Kidney (tissue), 14 donors: ENCODE data around the gene FLRT2. TPM values are rescaled to one million over a fixed set of nuclear protein-coding genes. Genes with fewer than 3 reads are reported as not detected.

Source experiments
- DNase-seq, 5 donors: peaks; one replicate each; pipeline ENCODE4 v3.0.0-alpha.2; 2013 to 2020
- FAIRE-seq: peaks from 2 replicates; lab custom pipeline; 2012; peaks lifted over from hg19 to GRCh38; lab: Jason Lieb, UNC
- H3K27ac ChIP-seq, 2 donors: one replicate each; pipeline ENCODE4 v1.7.0; 2013; ENCODE audit warnings: low read depth in 2 of 2, low read length in 2 of 2, inconsistent platforms in 1 of 2
- H3K27me3 ChIP-seq: one replicate; pipeline ENCODE4 v1.7.1; 2013; ENCODE audit warnings: low read length, inconsistent platforms; ENCODE audit not compliant: control insufficient read depth, insufficient read depth
- H3K36me3 ChIP-seq, 3 donors: one replicate each; pipeline versions ENCODE4 v1.7.0 to v1.7.1; 2013; ENCODE audit warnings: low read length in 3 of 3, control low read depth in 1 of 3, inconsistent platforms in 1 of 3; ENCODE audit not compliant: insufficient read depth in 3 of 3, control insufficient read depth in 2 of 3
- H3K4me1 ChIP-seq, 3 donors: one replicate each; pipeline versions ENCODE4 v1.7.0 to v1.7.1; 2013; ENCODE audit warnings: low read length in 3 of 3, inconsistent platforms in 1 of 3, low read depth in 1 of 3; ENCODE audit not compliant: control insufficient read depth in 2 of 3, insufficient read depth in 2 of 3
- H3K4me3 ChIP-seq, 3 donors: one replicate each; pipeline versions ENCODE4 v1.7.0 to v1.8.1; 2013; ENCODE audit warnings: low read length in 3 of 3, control low read depth in 1 of 3, inconsistent platforms in 1 of 3
- H3K9ac ChIP-seq, 3 donors: one replicate each; pipeline versions ENCODE4 v1.7.0 to v1.7.1; 2013; ENCODE audit warnings: low read length in 3 of 3, control low read depth in 1 of 3, inconsistent platforms in 1 of 3
- H3K9me3 ChIP-seq, 3 donors: one replicate each; pipeline versions ENCODE4 v1.7.0 to v1.7.1; 2013; ENCODE audit warnings: low read length in 3 of 3, control low read depth in 1 of 3, inconsistent platforms in 1 of 3; ENCODE audit not compliant: control insufficient read depth in 2 of 3, insufficient read depth in 1 of 3
- CTCF ChIP-seq: IDR thresholded peaks from 3 replicates; pipeline ENCODE4 v1.5.1; 2012; ENCODE audit warnings: mild to moderate bottlenecking, moderate library complexity, borderline replicate concordance; ENCODE audit not compliant: insufficient read depth; ENCODE audit errors: extremely low read depth
- intact Hi-C: fragments of 100-400 bp; cut with DNase I; formaldehyde crosslinking; loops from one replicate; pipeline ENCODE4 v1.11.1; 2022
- polyA plus RNA-seq: library from polyadenylated mRNA; stranded (reverse); fragments of 350-450 nt; fragmentation: Illumina TruSeq; extraction: RNeasy Lipid Tissue Mini Kit (QIAGEN cat#74804); gene quantifications from one replicate; pipeline ENCODE4 v1.2.3, GENCODE V29; 2014; ENCODE audit warnings: low read depth, low replicate concordance; ENCODE audit not compliant: insufficient read depth
- total RNA-seq: library from RNA; stranded (reverse); fragmentation: NEBNext Ultra II Directional; extraction: Animal tissue kit (Norgen Biotek cat#: 25700); gene quantifications from one replicate; pipeline ENCODE4 v1.2.1, GENCODE V29; 2021
- donor health status: control.
- donor health status: control.
- donor health status: control.
- donor health status: control.
- donor health status: control.
- donor health status: DM: yes; HTN: yes; CAD: no.
- donor health status: Normal renal cell carcinoma (clear cell type).

FLRT2 gene
- total and polyA plus RNA-seq, 2 donors from 2014 or later = 1.2 to 16.6 TPM

- no peak for FAIRE-seq
- intact Hi-C loops = no loop called here
- no peak for TF ChIP-seq CTCF
- no peaks in the 10 kb centered on the region for H3K4me1 ChIP-seq
- H3K4me3 ChIP-seq = no peak overlapping the region
- DNase-seq = no peak
- H3K36me3 ChIP-seq = peaks cover 0 to 7% (median 0%) of the 10 kb centered on the region in 3 donors
- H3K27me3 ChIP-seq = no peaks in the 10 kb centered on the region
- no peak overlapping the region for H3K27ac ChIP-seq
- no peaks in the 10 kb centered on the region for H3K9me3 ChIP-seq
- H3K9ac ChIP-seq = no peak overlapping the region
These were observed 35.0 kb downstream of the FLRT2 start for GRCh38 chr14:85564841-85565527.

- no peaks in the 10 kb centered on the region for H3K9me3 ChIP-seq
- H3K36me3 ChIP-seq = peaks cover 0 to 7% (median 0%) of the 10 kb centered on the region in 3 donors
- no peak overlapping the region for H3K4me3 ChIP-seq
- intact Hi-C loops = no loop called here
- H3K27me3 ChIP-seq = no peaks in the 10 kb centered on the region
- no peak for TF ChIP-seq CTCF
- no peak for FAIRE-seq
- H3K27ac ChIP-seq = no peak overlapping the region
- no peak for DNase-seq
- H3K4me1 ChIP-seq = no peaks in the 10 kb centered on the region
- no peak overlapping the region for H3K9ac ChIP-seq
These were observed 35.9 kb downstream of the FLRT2 start for GRCh38 chr14:85565862-85566296.

DNA sequence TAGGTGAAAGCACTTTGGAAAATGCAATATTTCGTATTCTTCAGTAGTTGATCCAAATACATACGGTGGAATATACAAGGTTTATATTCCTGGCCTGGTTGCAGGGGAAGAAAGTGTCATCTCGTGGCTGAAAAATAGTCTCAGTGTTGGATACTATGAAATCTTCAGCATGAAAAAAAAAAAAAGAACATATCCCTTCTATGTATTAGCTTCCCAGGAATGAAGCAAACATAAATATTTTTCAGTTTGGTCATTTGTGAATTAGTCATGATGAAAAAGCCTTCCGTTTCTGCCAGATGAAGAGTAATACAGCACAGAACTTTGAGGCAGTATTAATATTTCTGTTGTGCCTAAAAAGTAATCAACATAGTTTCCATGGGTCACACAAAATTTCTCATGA lies 36.7 kb downstream of the FLRT2 start:
- Histone ChIP-seq H3K27ac (no peak overlapping the region), H3K9me3 (no peaks in the 10 kb centered on the region), H3K27me3 (no peaks in the 10 kb centered on the region), H3K4me3 (no peak overlapping the region), H3K36me3 (peaks cover 0 to 5% (median 0%) of the 10 kb centered on the region in 3 donors), H3K9ac (no peak overlapping the region), H3K4me1 (no peaks in the 10 kb centered on the region)
- intact Hi-C loops = no loop called here
- no peak for TF ChIP-seq CTCF
- FAIRE-seq = no peak
- no peak for DNase-seq

GRCh38 chr14:85572011-85572410 lies 42.1 kb downstream of the FLRT2 start:
- FAIRE-seq = no peak

More at GRCh38 chr14:85572011-85572410, 42.1 kb downstream of the FLRT2 start:
- DNase-seq = no peak
- no peak overlapping the region for H3K9ac ChIP-seq
- TF ChIP-seq CTCF = no peak
- H3K4me1 ChIP-seq = no peaks in the 10 kb centered on the region
- H3K9me3 ChIP-seq = no peaks in the 10 kb centered on the region
- intact Hi-C loops = no loop called here
- no peak overlapping the region for H3K4me3 ChIP-seq
- no peak overlapping the region for H3K27ac ChIP-seq
- H3K36me3 ChIP-seq = no peaks in the 10 kb centered on the region
- no peaks in the 10 kb centered on the region for H3K27me3 ChIP-seq
